DMS53 treated with DMSO at 0.1 percent for 48 hours (cell line): ENCODE results near the gene MYH7B.

ENCODE experiments used
- DNase-seq: peaks from one replicate; lab custom pipeline; 2025; ENCODE audit not compliant: unreplicated experiment; lab: John Stamatoyannopoulos, UW

MYH7B gene

DNA sequence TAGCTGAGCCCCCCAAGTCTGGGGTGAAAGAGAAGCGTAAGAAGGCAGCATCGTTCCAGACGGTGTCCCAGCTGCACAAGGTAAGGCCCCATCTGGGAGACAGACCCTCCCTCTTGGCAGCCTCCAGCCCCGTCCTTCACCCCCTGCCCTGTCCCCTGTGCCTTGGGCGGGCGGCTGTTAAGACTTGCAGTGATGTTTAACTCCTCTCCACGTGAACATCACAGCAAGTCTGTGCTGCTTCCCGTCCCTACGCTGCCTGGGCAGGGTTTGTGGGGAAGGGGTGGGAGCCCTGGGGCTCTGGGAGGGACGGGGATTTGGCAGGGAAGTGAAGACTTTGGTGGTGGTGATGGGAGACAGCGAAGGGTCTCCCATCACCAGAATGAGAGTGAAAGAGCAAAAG lies 34.6 kb downstream of the MYH7B start:
- no peak for DNase-seq

DNA sequence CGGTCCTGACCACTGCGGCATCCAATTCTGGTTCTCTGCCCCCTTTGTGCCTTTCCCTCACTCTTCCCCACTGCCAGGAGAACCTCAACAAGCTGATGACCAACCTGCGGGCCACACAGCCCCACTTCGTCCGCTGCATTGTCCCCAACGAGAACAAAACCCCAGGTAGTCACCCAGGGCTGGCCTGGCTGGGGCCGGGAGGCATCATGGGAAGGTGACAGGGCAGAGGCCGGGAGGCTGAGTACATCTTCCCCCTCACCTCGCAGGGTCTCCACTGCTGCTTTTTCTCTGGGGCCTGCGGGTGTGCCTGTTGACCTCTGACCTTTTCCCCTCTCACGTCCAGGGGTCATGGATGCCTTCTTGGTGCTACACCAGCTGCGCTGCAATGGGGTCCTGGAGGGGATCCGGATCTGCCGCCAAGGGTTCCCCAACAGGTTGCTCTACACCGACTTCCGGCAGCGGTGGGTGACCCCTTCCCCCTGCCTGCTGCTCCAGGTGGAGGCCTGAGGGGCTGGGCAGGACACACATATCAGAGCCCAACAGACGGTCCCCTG lies 35.1 kb downstream of the MYH7B start:
- DNase-seq: no peak

DNA sequence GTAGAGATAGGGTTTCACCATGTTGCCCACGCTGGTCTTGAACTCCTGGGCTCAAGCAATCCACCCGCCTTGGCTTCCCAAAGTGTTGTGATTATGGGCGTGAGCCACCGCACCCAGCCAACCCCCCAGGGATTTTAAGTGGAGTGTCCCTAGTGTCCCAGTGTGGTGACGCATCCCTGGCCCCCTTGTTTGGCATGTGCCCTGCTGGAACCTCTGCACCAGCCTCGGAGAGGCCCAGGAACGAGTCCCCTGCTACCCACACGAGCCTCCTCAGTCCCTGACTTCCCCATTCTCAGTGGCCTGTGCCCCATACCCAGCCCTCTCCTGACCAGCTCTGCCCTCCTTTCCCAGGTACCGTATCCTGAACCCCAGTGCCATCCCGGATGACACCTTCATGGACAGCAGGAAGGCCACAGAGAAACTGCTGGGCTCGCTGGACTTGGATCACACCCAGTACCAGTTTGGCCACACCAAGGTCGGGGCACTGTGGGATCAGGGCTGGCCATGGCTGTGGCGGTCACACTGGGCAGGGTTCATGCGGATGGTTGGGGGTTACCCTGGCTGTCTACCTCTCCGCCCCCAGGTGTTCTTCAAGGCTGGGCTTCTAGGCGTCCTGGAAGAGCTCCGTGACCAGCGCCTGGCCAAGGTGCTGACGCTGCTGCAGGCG lies 37.2 kb downstream of the MYH7B start:
- no peak for DNase-seq

DNA sequence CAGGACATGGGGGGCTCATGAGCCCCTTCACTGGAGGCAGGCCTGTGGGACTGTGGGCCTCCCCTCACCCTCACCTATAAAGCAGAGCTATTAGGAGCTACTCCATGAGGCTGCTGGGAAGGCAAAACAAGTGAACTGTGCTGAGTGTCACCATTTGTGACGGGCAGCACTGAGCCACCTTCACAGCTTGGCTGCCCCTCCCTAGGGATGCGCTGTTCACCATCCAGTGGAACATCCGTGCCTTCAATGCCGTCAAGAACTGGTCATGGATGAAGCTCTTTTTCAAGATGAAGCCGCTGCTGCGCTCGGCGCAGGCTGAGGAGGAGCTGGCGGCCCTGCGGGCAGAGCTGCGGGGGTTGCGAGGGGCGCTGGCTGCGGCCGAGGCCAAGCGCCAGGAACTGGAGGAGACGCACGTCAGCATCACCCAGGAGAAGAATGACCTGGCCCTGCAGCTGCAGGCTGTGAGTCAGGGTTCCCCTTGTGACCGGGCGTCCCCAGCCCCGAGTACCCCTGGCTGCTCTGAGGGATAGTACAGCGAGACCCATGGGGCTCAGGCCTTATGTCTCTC lies 38.4 kb downstream of the MYH7B start:
- no peak for DNase-seq

DNA sequence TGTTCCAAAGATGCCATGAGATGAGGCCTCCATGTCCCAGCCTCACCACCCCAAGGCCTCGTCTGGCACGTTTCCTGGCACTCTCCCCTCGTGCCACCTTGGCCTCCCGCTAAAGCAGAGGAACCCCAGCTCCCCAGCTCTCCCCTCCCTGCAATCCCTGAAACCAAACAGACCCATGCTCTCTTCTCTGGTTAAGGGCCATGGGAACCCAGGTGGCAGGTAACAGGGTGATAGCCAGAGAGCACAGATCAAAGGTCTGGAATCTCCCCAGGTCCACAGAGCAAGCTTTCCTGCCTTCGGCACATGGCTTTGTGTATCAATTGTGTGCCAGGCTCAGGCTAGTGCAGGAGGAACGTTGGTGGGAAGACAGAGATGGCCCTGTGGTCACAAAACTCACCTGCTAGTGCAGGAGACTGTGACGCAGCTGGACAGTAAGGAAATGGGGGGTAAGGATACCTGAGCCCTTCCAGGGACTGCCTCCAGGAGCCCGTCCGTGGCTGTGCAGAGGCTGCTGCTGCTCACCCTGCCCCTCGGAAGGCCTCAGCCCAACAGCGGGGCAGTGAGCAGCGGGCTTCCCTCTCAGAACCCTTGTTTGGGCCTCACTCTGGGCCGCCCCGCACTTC lies 39.0 kb downstream of the MYH7B start:
- no peak for DNase-seq

DNA sequence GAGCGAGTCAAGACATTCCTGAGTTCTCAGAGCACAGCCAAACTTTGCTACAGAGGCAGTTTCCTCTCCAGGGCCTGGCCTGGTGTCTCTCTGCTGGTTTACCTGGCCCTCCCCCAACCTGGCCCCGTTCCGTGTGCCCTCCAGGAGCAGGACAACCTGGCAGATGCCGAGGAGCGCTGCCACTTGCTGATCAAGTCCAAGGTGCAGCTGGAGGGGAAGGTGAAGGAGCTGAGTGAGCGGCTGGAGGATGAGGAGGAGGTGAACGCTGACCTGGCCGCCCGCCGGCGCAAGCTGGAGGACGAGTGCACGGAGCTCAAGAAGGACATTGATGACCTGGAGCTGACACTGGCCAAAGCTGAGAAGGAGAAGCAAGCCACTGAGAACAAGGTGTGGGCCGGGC lies 39.5 kb downstream of the MYH7B start:
- no peak for DNase-seq

DNA sequence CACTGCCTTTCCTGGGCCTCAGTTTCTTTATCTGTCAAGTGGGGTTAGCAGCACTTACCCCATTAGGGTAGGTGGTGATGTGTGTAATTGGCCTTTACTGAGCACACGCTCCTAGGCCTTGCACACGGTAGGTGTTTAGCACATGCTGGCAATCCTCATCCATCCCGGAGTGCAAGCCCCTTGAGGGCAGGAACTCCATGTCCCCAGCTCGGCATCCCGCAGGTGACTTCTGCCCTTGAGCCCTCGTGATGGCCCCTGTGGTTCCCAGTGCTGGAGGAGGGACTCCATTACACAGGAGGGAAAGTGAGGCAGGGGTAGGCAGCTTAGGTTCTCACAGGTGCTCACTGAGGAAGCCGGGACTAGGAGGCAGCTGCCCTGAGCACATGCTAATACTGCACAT lies 40.0 kb downstream of the MYH7B start:
- no peak for DNase-seq

DNA sequence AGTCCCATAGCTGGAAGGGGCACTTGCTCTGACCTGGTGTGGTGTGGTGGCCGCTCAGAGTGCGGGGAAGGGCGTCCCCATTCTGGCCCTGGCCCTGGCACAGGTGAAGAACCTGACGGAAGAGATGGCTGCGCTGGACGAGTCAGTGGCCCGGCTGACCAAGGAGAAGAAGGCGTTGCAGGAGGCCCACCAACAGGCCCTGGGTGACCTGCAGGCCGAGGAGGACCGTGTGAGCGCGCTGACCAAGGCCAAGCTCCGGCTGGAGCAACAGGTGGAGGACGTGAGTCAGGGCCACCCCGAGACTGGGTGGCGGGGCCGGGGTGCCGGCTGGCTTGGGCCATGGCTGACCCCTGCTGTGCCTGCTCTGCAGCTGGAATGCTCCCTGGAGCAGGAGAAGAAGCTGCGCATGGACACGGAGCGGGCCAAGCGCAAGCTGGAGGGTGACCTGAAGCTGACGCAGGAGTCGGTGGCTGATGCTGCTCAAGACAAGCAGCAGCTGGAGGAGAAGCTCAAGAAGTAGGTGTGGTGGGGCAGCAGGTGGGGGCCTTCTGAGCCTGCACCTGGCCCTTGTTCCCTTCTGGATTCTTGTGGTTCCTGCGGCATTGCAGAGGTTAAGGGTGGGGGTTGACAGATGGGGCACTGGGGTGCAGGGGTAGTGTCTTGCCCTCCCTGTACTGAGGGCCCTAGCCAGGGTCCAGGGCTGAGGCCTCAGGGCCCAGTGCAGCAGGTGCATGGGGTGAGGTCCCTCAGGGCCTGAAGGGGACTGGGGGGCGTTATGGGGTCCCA lies 40.8 kb downstream of the MYH7B start:
- DNase-seq: no peak

DNA sequence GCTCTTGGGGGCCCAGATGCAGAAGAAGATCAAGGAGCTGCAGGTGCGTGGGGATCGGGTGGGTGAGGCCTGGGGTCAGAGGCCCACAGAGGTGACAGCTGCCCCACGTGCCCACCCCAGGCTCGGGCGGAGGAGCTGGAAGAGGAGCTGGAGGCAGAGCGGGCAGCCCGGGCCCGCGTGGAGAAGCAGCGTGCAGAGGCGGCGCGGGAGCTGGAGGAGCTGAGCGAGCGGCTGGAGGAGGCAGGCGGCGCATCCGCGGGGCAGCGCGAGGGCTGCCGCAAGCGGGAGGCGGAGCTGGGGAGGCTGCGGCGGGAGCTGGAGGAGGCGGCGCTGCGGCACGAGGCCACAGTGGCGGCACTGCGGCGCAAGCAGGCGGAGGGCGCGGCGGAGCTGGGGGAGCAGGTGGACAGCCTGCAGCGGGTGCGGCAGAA lies 41.5 kb downstream of the MYH7B start:
- no peak for DNase-seq

DNA sequence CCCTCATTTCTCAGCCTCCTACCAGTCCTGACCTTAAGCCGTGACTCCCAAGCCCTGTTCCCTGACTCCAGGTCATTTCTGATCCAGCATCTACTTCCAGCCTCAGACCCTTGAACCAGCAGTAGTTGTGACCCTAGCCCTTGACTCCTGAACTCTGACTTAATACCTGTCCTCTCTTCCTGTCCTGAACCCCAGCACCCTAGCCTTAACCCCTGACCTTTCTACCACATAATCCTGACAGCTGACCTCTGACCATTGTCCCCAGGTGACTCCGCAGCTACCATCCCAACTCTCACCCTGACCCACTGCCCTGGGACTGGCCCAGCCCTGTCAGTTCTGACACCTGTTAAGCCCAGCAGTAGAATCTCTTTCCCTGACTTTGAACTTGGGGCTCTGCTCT lies 42.1 kb downstream of the MYH7B start:
- DNase-seq: no peak

DNA sequence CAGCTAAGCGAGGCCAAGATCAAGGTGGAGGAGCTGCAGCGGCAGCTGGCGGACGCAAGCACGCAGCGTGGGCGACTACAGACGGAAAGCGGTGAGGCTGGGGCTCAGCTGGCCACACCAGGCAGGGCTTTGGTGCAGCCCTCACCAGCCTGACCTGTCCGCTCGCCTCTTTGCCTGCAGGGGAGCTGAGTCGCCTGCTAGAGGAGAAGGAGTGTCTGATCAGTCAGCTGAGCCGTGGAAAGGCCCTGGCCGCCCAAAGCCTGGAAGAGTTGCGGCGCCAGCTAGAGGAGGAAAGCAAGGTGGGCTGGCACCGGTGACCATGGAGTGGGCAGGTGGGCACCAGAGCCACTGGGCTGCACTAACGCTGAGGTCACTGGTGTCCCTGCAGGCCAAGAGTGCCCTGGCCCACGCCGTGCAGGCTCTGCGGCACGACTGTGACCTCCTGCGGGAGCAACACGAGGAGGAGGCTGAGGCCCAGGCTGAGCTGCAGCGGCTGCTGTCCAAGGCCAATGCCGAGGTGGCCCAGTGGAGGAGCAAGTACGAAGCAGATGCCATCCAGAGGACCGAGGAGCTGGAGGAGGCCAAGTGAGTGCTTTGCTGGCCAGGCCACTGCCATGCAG lies 42.8 kb downstream of the MYH7B start:
- DNase-seq: no peak

DNA sequence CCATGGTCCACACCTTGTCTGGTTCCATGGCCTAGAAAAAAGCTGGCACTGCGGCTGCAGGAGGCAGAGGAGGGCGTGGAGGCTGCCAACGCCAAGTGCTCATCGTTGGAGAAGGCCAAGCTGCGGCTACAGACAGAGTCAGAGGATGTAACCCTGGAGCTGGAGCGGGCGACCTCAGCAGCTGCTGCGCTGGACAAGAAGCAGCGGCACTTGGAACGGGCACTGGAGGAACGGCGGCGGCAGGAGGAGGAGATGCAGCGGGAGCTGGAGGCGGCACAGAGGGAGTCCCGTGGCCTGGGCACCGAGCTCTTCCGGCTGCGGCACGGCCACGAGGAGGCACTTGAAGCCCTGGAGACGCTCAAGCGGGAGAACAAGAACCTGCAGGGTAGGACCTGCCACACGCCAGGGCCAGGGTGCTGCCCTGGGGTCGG lies 43.4 kb downstream of the MYH7B start:
- DNase-seq: no peak

DNA sequence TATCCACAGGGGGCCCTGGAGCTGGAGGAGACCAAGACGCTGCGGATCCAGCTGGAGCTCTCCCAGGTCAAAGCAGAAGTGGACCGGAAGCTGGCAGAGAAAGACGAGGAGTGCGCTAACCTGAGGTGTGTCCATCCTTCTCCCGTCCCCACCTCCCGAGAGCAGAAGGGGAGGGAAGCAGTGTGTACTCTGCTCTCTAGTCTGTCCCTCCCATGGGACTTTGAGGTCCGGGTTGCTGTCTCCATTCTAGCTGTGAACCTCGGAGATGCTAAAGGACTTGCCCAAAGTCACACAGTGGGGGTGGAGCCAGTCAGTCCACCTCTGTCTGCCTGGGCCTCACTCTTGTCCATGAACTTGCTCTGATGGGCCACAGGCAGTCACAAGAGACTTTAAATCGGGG lies 44.1 kb downstream of the MYH7B start:
- DNase-seq: no peak

DNA sequence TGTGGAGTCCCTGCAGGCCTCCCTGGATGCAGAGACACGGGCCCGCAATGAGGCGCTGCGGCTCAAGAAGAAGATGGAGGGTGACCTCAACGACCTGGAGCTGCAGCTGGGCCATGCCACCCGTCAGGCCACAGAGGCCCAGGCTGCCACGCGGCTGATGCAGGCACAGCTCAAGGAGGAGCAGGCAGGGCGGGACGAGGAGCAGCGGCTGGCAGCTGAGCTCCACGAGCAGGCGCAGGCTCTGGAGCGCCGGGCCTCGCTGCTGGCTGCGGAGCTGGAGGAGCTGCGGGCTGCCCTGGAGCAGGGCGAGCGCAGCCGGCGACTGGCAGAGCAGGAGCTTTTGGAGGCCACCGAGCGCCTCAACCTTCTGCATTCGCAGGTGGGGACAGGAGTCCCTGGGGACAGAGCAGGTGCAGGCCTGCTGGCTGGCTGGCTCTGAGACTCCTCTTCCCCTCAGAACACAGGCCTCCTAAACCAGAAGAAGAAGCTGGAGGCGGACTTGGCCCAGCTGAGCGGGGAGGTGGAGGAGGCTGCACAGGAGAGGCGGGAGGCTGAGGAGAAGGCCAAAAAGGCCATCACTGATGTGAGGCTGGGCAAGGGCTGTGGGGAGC lies 44.7 kb downstream of the MYH7B start:
- DNase-seq: no peak

DNA sequence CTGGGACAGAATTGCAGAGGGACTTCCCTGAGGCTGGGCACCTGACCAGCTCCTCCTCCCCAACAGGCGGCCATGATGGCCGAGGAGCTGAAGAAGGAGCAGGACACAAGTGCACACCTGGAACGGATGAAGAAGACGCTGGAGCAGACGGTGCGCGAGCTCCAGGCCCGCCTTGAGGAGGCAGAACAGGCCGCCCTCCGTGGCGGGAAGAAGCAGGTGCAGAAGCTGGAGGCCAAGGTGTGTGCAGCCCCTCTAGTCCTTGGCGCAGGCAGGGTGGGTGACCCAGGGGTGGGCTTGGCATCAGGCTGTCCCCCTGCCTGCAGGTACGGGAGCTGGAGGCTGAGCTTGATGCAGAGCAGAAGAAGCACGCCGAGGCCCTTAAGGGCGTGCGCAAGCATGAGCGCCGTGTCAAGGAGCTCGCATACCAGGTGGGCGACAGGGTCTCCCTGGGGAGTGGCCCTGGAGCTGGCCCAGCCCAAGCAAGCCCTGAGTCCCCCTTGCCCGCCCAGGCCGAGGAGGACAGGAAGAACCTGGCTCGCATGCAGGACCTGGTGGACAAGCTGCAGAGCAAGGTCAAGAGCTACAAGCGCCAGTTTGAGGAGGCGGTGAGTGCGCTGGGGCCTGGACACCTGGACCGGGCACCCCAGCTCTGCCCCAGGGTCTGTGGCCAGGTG lies 45.4 kb downstream of the MYH7B start:
- DNase-seq: no peak

DNA sequence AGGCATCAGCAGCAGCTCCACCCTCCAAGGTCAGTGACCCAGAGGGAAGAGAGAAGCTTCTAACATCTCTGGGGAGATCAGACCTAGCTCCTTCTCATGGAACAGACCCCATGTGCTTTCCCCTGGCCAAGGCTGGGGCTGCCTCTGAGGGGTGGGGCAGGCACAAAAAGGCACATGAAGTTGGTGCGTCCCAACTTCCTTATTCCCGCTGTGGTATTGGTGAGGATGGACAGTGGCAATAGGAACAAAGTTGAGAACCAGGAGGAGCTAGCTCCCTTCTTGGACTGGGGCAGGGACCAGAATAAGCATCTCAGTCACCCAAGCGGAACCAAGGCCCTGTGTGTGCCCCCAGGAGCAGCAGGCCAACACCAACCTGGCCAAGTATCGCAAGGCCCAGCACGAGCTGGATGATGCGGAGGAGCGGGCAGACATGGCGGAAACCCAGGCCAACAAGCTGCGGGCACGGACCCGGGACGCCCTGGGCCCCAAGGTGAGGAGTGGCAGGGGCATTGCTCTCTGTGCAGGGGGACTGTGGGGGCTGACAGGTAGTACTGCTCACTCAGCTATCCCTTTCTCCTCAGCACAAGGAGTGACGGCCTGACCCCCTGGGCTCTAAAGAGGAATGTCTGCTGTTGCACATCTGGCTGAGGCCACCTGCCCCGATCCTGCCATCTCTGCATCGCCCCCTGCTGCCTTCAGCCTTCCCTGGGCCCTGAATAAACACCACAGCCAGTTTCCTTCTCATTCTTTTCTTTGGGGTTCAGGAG lies 46.1 kb downstream of the MYH7B start:
- no peak for DNase-seq

DNA sequence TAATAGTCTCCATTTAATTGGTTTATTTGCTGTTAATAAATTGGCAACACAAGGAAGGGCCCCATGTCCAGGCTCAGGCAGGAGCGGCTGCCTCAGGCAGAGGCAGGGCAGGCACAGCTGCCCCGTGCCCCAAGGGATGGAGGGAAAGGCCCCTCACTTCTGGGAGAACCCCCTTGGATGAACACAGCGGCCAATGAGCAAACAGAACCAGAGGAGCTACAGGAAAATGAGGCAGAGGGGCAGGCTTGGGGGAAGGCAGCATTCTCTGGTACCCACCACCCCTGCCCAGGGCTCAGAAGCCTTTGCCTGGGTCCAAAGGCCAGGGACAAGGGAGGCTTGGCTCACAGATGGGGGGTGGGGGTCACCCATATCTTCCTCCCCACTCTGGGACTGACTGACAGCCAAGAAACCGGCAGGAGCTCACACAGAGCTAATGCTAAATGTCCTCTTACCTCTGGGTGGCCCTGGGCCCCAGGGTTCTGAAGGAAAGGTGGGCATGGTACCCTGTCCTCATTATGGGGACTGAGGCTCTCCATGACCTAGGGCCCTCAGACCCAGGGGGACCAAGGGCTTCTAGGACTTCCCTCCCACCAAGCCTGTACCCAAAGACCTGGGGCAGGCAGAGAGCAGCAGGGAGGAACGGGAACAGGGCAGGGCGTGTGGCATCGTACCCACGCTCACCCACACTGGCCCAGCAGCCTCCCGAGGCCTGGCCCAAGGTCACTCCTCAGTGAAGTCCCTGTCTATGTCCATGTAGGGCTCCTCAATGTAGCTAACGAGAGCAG lies 47.0 kb downstream of the MYH7B start:
- no peak for DNase-seq

DNA sequence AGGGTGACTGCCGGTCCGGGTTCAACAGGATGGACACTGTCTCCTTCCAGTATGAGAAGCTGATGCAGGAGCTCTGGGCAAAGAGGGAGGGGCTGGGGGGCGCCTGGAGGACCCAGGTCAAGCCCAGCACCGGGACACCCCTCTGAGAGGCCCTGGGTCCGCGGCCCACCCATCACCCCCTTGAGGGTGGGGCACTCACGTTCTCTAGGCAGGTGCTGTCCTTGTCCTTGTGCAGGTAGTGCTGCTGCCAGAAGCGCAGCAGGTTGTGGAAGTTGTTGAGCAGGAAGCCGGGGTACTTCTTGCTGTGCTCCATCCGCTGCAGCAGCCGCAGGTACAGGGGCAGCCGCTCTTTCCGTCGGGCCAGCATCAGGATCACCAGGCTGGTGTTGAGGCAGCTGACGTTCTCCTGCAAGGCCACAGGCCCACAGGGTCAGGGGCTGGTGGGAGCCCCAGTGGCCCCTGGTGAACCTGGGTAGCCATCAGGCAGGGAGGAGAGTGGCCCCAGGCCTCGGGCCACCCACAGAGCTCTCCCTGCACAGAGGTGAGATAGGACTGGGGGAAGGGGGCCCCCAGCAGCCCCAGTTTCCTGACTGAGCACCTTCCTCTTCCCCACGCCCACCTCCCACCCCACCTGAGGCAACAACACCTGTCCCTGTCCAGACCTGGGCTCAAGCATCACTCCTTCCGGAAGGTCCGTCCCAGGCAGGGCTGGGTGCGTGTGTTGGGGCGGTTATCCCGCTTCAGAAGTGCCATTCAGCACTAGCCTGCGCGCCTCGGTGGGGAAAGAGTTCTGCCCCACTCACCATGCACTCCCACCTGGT lies 47.8 kb downstream of the MYH7B start:
- DNase-seq: no peak
